ENCODE measurements around the gene STAT6.

DNA sequence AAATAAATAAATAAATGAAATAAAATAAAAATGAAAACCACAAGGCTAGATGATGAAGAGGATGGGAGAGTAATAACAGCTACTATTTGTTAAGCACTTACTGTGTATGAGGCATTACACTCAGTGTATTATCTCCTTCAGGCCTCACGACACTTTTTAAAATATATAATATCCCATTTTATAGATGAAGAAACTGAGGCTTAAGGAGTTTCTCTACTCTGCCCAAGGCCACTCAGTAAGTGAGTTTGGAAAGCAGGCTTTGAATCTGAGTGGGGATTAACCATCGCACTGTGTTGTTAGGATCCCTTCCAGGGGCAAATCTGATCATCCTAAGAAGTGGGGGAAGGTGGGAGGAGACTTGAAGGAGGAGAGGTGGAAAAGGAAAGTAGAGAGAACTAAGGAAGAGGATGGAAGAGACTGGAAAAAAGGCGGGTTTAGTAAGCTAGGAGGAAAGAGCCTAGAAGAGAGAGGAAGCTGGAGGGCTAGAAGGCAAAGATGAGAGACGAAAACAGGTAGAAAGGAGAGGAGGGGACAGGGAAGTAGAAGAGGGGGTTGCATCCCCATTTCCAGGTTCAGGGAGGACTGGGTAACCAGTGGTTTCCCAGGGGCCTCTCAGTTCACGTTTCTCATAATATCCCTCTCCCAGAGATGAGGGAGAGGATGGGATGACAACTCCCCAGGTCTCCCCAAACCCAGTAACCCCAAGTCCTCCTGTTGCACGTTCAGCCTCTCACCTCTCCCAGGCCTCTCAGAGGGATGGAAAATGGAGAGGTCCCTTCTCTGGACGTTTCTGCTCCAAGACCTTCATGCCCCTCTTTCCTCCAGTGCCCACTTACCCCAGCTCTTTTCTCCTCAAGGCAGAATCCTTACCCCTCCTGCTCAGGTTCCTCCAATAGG lies 1.7 kb downstream of the STAT6 start:
- TF ChIP-seq, protein P1, sequence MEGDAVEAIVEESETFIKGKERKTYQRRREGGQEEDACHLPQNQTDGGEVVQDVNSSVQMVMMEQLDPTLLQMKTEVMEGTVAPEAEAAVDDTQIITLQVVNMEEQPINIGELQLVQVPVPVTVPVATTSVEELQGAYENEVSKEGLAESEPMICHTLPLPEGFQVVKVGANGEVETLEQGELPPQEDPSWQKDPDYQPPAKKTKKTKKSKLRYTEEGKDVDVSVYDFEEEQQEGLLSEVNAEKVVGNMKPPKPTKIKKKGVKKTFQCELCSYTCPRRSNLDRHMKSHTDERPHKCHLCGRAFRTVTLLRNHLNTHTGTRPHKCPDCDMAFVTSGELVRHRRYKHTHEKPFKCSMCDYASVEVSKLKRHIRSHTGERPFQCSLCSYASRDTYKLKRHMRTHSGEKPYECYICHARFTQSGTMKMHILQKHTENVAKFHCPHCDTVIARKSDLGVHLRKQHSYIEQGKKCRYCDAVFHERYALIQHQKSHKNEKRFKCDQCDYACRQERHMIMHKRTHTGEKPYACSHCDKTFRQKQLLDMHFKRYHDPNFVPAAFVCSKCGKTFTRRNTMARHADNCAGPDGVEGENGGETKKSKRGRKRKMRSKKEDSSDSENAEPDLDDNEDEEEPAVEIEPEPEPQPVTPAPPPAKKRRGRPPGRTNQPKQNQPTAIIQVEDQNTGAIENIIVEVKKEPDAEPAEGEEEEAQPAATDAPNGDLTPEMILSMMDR (IDR thresholded peaks at IDR 0.05) = no peak
- TF ChIP-seq POLR2A (IDR thresholded peaks at IDR 0.05) (no peak), POLR2AphosphoS5 (IDR thresholded peaks at IDR 0.05) (no peak)
